Activated naive CD4-positive, alpha-beta T cell treated with anti-CD3 and anti-CD28 coated beads, Interleukin-2, amount 50 U/mL, for 16 hours (primary cell): ENCODE data around the gene TBXT.
"Not testable (repeated sequence)": the region's sequence is repeated elsewhere in the genome, so short reads cannot be mapped to it uniquely, and the experiment has no call there.

Source experiments
- DNase-seq: peaks from one replicate; pipeline ENCODE4 v3.0.0-alpha.2; 2020

Gene TBXT

DNA sequence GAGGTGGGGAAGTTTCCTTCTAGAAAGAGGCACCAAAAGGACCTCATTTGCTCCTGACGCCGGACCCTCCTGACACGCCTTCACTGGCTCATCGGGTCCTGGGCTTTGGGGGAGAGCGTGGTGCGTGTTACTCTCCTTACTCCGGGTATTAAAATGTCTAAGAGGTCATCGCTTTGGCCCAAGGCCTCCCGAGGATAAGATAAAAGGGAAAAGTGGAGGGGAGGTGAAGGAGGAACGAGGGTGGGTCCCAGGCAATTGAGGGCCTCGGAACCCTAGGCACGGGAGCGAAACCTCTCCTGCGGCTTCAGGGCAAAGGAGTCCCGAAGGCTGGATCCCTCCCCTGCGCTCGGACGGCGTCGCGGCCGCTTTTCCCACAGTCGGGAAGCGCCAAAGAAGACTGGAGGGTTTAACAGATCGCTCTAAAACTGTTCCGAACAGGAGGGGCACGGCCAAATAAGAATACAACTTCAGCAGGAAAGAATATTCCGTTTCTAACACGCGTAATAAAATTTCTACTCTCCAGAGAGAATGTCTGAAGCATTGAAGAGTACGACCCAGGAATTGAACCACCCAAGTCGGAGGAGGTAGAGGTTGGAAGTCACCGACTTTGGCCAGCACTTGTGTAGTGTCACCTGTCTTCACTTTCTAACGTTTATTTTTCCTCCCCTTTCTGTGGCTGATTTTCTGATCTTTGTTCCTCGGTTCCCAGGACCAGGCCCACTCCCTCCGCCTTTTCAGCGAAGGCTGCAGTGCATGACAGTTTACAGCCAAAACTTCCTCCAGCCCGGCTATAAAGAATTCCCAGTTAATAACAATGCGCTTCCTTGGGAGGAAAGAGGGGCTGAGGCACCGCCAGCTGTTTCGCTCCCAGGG is 2.1 kb upstream of the TBXT start:
- DNase-seq: no peak

DNA sequence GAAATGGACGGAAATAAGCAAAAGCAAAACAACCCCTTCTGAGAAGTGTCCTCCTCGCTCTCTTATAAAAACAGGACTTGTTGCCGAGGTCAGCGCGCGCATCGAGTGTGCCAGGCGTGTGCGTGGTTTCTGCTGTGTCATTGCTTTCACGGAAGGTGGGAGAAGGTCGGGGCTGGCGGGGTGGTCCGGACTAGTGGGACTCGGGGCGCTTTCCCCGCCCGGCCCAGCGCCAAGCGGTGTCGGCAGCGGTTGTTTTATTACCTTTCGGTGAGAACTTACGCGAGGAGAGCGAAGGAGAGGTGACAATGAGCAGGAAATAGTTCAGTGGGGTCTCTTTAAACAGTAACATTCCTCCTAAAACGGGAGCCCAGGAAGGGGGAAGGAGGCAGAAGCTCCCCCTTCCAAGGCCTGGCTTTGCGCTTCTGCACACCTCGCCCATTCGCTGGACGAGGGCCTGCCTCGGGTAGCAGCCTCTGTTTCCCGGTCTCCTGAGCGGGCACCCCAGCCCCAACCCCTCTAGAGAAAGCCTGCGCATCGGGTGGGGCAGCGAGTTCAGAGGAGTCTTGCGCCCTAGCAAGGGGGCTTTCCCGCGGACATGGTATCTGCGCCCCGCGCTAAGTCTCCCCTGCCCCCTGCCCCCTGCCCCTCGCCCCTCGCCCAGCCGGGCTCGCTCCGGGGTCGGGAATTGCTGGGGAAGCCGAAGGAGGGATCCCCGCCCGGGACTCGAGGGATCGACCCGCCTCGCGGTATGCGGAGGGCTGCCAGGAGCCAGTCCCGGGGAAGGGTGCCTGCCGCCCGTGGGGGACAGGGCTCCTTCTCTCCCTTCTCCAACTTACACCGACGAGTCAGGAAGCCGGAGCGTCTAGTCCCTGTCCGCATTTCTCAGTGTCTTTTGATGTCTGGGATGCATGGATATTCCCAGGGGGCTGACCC is 1.2 kb upstream of the TBXT start:
- no peak for DNase-seq

DNA sequence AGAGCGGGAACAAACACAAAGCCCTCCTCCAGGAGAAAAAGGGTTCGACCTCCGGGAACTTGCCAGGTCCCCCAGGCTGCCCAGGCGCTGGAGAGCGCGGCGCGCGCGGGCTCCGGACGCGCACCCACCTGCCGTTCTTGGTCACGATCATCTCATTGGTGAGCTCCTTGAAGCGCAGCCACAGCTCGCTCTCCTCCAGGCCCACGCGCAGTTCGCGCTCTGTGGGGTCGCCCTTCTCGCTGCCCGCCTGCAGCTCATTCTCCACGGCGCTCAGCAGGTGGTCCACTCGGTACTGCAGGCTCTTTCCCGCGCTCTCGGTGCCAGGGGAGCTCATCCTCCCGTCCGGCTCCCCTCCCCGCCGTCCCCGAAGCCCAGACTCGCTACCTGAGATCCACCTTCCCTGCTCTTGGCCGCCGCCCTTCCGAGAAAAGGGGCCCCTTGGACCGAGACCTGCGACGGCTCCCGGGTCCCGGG is 356 bp downstream of the TBXT start:
- no peak for DNase-seq

DNA sequence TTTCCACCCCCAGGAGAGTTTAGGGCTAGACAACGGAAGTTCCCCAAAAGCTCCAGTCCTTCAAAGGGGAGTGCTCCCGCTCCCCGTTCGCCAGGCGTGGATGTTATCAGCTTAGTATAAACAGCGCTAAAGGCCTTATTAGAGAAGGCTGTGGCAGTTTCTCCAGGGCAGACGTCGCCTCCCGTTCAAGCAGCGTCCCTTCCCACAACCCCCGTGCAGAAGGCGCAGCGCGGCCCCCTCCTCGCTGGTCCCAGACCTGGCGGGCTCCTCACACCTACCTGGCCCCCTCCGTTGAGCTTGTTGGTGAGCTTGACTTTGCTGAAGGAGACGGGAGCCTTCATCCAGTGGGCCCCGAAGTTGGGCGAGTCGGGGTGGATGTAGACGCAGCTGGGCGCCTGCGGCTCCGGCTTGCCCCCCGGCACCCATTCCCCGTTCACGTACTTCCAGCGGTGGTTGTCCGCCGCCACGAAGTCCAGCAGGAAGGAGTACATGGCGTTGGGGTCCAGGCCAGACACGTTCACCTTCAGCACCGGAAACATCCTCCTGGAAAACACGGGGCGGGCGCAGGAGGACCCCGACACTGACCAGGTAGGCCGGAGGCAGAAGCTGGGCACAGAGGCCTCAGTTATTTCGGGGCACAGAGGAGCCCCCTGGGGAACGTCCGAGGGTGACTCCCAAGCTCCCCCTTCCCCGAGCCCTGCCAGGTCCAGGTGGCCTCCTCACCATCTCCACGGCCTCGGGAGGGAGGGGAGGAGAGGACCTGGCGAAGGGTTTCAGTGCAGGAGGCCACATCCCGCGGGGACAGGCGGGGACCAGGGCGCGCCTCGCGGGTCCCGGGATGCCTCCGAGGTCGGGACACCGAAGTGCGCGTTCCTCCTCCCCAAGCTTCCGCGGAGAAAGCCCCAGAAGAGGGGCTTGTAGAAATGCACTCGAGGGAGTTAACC is 1.1 kb downstream of the TBXT start:
- DNase-seq: no peak

DNA sequence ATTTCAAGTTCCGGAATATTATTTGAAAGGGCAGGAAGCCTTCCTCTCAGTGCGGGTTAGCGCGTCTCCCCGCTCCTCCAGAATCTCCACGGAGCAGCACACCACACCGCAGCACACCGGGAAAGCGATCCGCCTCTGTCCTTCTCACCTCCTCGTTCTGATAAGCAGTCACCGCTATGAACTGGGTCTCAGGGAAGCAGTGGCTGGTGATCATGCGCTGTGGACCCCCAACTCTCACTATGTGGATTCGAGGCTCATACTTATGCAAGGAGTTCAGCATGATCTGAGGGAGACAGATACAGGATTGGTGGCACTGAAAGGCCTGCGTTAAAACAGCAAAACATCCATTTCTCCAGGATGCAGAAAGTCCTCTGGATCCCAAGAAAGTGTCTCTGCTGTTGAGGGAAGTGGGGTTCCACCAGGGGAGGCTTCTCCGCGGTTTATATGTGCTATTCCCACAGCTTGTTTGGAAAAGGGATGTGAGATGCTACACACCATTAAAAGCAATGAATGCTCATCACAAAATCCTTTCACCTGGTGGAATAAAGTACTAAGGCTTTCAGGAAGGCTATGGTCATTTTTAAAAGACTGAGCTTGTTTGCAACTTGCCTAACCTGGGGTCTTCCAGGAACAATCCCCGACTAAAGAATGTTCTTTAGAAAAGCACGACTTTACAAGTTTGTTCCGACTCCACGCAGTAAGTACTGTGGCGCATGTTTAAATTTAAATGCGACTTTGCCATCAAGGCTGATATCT is 1.9 kb downstream of the TBXT start:
- DNase-seq: no peak

DNA sequence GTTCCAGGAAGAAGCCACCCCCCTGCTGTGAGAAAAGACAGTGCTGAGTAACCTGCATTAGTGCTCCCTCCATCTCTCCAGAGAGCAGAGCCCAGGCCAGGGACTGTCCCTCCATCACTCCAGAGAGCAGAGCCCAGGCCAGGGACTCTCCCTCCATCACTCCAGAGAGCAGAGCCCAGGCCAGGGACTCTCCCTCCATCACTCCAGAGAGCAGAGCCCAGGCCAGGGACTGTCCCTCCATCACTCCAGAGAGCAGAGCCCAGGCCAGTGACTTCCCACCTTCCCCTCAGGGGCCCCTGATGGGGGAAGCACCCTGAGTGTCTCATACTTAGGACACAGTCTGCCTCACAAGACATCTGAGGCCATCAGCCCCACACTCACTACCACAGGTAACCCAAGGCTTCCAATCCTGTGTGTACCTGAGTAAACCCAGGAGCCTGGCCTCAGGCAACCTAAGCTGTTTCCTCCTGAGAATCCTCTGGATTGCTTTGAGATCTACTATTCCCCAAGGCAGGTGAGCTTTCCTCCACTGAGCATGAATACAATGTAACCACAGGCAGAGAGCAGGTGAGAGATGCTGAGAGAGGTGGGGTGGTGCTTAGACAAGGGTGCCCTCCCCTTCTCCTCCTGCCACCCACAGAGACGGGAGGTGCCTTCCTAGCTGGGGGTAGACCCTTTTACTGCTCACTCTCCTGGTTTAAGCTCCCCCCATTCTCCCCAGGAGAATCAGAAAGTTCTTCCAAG is 4.9 kb downstream of the TBXT start:
- DNase-seq: no peak

DNA sequence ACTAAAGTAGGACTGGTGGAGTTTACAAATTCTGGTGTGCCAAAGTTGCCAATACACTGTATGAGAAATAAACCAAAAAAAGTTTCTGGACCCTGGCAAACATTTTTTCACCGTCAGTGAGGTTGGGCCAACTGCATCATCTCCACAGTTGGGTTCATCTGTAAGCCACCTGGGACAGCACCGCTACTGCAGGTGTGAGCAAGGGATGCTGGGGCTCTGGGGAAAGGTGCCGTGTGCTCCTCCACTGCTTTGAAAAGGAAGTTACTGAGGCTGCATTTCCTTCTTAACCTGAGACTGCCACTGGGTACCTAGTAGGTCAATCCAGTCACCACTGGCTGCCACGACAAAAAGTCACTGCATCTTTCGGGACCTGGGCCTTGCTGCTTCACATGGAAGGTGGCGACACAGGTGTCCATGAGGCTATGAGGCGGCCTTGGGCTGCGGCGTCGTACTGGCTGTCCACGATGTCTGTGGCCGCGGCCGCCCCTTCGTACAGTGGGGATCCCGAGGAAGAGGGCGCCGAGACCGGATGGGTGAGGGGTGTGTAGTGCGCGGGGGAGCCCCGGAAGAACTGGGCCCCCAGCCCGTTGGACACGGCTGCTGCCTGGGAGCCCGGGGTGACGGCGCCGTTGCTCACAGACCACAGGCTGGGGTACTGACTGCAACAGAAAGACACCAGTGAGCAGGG is 9.6 kb downstream of the TBXT start:
- no peak for DNase-seq

DNA sequence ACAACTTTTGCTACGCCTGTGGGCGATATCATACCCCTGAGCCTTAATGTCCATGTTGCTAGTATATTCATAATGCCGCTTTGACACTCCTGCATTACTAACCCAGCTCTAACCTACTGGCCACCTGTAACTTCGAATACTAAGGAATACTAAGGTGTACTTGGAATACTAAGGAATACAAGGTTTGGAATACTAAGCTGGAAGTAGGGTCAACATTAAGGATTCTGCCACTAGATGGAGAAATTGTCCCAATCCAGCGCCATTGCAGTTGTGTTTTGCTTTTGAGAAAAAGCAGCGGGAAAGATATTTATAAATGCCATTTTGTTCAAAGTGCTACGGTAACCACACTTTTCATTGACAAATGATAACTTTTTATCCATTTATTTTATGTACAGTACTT is 10.7 kb downstream of the TBXT start:
- DNase-seq: no peak

DNA sequence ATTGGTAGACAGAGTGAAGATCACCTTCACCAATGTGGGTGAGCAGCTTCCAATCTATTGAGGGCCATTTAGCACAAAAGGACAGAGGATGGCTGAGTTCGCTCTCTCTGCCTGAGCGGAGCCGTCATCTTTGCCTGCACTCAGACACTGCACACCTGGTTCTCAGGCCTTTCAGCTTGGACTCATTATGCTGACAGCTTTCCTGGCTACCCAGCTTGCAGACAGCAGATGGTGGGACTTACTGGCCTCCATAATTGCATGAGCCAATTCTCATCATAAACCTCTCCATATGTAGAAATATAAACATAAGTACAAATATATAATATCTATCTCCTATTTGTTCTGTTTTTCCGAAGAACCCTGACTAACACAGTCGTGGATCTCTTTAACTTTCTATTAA is 13.7 kb downstream of the TBXT start:
- no peak for DNase-seq

DNA sequence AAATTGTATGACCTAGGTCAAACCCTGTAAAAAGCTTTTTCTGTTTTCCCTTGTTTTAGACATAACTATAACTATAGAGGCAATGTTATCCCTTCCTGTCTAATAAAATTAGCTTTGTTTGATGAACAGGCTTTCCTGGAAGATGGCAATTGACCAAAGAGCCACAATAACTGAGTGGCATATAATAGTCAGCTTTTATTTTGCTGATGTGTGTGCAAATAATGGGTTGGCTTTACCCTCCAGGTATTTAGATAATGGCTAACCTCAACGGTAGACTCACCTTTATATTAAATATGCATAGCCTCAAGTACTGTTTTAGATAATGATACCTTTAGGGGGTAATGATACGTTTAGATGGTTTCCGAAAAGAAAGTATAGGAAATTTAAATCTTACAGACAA is 15.0 kb downstream of the TBXT start:
- DNase-seq: no peak

DNA sequence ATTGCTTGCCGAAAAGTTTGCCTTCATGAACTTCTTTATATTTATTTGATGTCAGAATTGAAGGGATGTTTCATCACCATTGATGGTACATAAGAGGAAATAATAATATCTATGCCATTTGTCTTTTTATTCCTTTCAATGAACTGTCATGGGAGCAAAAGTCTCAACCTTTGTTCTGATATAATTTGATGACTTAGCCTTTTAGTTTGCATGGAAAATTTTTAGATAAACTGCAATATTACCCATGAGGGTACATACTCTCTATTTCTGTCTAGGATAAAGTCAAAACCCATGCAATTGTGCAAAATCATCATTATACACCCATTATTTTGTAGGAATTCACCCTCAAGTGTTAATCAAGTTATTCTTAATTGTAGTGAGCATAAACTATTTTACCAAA is 15.9 kb downstream of the TBXT start:
- DNase-seq: no peak

DNA sequence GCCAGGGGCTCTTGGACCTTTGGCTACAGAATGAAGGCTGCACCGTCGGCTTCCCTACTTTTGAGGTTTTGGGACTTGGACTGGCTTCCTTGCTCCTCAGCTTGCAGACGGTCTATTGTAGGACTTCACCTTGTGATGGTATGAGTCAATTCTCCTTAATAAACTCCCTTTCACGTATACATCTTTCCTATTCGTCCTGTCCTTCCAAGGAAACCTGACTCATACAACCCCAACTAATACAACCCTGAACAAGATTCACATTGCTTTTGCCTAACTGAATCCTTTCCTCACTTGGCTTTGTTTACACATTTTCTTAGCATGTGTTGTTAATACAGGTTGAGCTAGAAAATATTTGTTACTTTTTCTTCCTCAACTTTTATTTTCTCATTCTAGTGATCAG is 21.9 kb downstream of the TBXT start:
- no peak for DNase-seq

DNA sequence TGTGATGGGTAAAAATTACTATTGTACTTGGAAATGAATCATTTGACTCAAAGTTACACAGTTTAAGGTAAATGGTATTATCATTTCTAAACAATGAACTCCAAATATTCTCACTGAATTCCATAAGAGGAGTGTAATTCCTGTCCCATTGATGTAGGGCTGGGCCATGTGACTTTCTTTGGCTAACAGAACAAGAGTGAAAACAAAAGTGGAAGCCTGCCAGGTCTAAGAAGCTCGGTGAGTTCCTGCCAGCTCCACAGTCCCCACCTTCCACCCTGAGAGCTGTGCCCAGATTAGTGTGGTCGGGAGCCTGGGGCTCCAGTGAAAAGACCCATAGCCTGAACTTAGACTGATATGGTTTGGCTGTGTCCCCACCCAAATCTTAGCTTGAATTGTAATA is 24.6 kb downstream of the TBXT start:
- no peak for DNase-seq

DNA sequence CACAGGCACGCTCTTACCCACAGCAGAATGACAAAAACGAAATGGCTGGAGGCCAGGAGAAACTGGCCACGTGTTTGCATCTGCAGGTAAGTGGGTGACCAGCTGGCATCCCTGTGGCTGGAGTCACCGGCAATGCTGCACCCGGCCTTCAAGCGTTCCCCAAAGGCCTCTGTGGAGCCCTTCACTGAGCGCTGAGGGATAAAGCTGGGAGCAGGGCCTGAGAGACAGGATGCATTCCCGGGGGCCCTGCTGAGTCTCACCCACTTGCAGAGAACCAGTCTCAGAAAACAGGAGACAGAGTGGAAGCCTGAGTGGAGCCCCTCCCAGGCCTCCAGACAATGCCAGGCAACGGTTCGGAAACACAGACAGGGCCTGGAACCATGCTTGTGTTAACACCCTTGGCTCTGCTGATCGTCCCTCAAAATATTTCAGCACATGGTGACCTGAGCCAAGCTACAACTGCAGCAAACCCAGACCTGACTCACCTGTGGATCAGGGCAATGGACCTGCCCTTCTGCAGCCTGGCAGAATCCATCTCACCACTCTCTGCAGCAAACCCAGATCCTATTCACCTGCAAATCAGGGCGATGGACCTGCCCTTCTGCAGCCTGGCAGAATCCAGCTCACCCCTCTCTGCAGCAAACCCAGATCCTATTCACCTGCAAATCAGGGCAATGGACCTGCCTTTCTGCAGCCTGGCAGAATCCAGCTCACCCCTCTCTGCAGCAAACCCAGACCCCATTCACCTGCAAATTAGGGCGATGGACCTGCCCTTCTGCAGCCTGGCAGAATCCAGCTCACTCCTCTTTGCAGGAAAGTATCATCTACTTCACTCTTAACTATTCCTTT is 39.8 kb downstream of the TBXT start:
- DNase-seq: no peak

DNA sequence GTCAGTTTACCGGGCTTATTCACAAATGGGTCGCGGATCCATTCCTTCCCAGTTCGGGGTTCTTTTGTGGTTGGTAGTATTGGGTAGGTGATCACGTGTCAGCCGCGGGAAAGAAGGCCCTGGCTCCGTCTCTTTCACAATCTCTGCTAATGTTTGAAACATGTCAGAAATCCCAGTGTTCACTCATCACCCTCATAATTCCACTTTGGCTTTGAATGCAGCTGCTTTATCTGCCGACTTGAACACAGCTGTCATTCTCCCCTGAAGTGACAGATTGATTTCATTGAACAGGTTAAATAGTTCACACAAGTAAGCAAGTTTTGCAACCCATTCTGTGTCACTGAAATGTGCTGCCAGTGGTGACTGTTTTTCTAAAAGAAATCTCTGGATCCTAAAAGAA is 44.5 kb downstream of the TBXT start:
- DNase-seq: not testable (repeated sequence)

DNA sequence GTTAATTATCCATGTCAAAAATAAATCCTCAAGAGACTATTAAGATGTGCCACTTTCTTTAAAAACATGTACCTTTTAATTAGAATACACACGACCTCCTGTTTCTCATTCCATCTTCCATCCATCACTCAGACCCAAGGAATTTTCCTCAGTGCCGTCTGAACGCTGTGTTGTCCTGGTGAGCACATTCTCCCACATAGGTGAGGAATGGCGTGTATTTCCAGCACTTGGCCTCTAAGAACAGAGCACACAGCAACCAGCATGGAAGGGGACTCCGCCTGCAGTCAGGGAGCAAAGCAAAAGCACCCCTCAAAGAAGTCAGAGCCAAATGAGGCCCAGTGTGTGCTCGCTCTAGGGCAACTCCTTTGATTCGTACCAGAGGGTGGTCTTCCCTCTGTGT is 45.9 kb downstream of the TBXT start:
- no peak for DNase-seq

DNA sequence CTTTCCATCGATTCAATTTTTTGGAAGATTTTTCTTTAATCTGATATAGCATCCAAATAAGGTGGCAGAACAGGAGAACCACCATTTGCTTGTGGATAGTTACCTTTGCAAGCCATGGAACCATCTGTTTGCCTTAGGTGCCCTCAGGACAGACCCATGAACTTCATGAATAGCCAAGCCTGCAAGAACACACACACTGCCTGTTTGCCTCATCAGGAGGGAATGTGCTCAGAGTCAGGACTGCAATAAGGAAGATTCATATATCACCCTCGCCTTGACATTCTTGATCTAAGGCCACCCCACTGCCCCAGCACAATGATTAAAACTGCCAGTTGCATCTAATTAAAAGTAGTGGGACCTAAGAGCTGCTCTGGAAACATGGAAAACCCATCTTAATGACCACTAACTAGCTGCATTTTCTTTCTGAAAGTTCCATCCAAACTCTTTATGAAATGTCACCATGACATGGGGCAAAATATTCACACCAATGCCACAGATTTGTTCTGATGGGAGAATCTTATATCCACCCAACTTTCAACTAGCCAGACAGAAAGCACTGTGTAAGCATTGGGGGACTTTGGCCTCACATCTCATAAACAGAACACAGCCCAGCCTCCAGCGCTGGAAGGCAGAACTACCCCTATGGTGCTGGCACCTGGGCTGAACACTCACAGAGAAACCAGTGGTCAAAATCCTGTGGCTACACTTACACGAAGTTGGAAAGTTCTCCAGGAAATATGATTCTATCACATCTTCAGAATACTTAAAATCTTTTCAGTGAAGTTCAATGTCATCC is 48.3 kb downstream of the TBXT start:
- no peak for DNase-seq

DNA sequence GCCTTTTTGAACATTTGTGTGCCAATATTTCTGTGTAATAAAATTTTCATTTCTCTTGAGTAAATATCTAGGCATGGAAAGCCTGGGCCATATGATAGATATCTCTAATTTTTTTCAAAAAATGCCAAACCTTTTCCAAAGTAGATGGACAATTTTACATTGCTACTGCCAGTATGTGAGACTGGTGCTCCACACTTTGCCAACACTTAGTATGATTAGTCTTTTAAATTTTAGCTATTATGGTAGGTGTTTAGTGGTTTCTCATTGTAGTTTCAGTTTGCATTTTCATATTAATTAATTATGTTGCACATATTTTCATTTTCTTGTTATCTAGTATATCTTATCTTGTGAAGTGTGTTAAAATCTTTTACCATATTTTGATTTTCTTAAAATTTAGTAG is 52.0 kb downstream of the TBXT start:
- DNase-seq: no peak

DNA sequence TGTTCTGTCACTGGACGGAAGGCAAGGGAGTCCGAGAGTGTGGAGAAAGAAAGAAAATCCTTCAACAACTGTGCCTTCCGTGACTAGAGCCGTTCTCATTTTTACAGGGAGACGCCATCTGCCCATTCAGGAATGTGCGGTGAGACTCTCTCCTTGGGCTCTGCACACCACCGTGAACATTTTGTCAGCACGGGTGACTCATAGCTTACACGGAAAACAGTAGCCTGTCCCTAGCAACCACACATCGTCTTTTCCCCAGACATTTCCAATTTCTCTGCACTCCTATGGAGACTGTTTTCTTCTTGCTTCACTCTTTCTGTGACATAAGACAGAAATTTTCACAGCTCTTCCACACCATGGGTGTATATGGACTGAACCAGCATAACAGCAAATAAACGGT is 55.1 kb downstream of the TBXT start:
- no peak for DNase-seq
